HG03432 (cell line): Measurements from ENCODE around the gene ONECUT3.

Experiments
- ATAC-seq: cut with Tn5 transposase; IDR thresholded peaks from one replicate; pipeline ENCODE4 v1.9.1; 2021; ENCODE audit warnings: mild to moderate bottlenecking, moderate library complexity; ENCODE audit not compliant: unreplicated experiment

ONECUT3 gene

GRCh38 chr19:1828279-1829238 lies 75.3 kb downstream of the ONECUT3 start:
- no peak for ATAC-seq

DNA sequence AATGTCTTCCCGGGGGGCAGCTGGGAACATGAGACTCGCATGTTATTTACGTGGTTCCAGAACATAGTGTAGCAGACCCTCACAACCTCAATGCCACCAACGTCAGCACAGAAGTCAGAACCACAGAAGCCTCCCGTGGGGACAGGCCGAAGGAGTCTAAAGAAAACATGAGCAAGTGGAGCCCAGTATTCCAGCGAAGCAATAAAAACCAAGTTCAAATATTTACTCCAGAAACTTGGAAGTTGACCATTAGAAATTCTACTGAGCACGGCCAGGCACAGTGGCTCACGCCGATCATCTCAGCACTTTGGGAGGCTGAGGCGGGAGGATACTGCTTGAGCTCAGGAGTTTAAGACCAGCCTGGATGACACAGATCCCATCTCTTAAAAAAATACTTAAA lies 76.7 kb downstream of the ONECUT3 start:
- ATAC-seq = no peak

GRCh38 chr19:1830568-1830967 lies 77.3 kb downstream of the ONECUT3 start:
- no peak for ATAC-seq
